NCI-H69 (cell line): Measurements from ENCODE around the gene JMJD1C.

Experiments used
- DNase-seq: peaks from one replicate; lab custom pipeline; 2025; lab: John Stamatoyannopoulos, UW

Gene JMJD1C

DNA sequence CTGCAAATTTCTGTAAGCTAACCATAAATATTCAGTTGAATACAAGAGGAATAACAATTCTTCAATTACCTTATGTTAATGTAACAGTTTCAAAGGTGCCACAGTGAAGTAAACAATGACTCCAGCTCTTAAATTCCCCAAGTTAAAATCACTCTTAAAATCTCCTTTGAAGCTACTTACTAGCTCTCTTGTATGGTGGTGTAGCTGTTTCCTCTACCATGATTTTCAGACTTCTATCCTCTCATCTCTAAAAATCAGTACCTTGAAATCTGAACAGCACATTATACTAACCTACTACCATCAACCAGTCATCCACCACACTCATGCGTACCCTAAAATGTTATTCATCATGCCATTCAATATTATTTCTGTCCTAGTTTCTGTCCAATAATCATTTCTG is 29.6 kb downstream of the JMJD1C start:
- no peak for DNase-seq

DNA sequence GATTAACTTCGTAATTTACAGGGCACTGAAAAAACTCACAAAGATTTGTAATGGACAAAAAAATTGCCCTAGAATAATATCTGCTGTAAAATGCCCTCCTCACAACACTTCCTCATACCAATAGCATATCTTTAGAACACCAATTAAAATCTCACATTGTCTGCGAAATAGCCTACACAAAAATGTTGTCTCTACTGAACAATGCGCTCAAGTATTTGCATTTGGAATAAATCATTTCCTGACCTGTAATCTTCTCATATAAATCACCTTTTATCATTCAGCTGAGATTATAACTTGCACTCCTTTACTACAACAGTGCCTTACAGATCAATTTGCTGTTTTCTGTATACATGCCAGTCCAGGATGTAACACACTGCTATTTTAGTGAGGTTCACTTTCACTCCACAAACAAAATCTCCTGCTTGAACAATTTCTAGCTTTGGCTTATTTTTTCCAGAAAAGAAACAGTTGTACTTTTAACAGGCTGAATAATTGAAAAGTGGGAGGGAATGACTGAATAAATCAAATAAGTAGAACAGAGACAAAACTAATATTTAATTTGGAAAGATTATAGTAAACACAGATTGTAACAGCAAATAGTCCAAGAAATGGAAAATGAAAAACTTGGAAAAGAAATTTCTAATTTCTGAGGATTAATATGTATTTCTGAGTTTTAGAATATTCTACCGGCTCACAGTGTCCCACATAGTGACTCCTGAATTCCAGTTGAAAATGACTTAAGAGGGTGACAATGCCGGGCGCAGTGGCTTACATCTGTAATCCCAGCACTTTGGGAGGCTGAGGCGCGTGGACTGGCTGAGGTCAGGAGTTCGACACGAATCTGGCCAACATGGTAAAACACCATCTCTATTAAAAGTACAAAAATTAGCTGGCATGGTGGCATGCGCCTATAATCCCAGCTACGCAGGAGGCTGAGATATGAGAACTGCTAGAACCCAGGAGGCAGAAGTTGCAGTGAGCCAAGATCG is 30.6 kb downstream of the JMJD1C start:
- DNase-seq, result no peak

DNA sequence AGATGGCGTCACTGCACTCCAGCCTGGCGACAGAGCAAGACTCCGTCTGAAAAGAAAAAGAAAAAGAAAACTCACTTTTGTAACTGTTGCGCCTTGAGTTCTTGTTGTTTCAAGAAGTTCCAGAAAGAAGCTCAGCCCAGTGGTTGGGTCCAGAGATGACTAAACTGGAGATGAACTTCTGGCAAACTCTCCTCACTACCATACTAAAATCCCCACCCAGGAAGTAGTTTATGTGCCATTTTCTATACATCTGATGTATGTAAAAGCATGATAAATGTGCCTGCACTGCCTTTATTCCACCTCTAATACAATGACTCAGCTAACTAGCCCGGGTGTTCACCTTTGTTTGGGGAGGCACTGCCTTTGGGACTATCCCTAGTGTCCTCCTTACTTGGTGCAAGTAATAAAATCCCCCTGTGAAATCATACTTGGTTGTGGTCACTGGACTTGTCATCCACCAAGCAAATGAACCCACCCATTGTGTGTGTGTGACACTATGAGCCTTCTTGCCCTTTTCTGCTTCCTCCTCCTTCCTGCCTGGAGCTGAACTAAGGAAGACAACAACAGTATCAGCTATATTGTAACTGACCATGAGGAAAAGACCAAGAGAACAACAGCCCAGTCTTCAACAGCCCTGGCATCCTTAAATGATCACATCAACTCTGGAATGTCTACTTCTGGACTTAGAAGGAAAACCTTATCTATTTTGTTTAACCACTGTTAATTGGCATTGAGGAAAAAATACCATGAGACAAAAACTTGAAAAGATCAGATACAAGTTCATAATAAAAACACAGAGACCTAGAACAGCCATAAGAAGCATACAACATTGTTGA is 33.6 kb downstream of the JMJD1C start:
- DNase-seq, result no peak

DNA sequence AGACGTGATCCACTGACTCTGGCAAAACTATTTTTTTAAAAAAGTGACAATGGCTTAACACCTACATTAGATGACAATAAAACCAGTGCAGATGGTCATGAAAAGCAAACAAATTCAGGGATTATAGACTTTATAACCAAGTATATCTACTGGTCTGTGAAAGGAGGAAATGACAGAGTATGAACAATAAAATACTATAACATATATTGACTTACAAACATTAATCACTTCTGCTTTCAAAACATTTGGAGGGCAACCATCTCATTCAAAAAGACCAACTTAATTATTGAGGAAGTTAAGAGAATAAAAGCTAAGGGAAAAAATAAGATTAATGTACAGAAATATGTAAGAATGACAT is 34.8 kb downstream of the JMJD1C start:
- peak; percentile 53 for DNase-seq

DNA sequence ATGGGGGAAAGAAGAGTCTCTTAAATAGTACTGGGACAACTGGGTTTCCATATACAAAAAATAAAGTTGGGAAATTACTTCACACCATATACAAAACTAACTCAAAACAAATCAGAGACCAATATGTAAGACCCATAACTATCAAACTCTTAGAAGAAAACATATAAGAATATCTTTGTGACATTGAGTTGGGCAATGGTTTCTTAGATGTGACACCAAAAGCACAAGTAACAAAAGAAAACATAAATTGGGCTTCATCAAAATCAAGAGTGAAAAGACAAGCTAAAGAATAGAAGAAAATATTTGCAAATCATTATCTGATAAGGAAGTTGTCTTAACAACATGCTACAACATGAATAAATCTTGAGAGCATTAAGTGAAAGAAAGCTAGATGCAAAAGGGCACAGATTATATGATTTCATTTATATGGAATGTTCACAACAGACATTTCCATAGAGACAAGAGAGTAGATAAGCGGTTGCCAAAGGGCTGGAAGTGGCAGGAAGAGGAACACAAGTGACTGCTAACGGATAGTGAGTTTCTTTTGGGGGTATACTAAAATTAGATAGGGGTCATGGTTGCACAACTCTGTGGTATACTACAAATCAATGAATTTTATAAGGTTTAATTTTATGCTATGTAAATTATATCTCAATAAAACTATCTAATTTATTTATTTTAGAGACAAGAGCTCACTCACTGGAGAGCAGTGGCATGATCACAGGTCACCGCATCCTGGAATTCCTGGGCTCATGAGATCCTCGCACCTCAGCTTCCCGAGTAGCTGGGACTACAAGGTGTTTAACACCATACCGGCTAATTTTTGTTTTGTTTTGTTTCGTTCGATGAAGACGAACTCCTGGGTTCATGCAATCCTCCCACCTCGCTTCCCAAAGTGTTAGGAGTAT is 35.4 kb downstream of the JMJD1C start:
- DNase-seq, result no peak

DNA sequence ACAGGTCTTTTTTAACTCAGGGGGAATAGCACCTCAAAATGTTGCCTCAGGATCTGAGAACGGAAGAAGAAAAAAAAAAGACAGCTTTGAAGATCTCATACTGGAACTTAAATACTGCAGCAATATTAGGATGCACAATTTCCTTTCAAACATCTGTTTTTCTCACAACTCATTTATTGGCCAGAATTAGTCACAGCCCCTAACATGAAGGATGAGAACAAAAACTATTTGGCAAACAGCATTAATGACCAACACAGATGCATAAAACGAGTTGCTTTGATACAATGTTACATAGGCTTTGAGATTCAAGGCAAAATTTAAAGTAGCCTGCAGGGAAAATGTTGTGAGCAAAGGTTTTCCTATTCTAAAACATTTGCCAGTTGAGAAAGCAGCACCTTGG is 36.5 kb downstream of the JMJD1C start:
- no peak for DNase-seq

DNA sequence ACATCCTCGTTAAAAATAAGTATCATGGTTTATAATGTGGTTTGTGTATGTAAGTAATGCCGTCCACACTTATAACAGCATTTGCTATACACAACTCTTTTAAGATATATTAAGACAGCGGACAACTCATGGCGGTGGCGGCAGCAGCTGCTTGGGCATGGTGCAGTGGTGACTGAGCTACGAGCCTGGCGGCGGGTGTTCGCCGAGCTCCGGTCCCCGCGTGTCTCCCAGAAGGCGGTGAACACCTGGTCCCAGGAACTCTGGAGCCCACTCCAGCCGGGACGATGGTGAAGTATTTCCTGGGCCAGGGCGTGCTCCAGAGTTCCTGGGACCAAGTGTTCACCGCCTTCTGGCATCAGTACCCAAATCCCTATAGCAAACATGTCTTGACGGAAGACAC is 38.8 kb downstream of the JMJD1C start:
- no peak for DNase-seq

DNA sequence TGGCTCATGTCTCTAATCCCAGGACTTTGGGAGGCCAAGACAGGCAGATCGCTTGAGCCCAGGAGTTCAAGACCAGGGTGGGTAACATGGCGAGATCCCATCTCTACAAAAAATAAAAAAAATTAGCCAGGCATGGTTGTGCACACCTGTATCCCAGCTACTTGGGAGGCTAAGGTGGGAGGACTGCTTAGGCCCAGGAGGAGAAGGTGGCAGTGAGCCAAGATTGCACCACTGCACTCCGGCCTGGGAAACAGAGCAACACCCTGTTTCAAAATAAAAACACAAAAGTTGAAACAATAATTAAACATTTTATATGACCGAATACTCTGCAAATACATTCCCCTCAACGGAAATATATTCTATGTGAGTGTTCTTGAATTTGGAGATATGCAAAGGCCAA is 40.3 kb downstream of the JMJD1C start:
- no peak for DNase-seq

DNA sequence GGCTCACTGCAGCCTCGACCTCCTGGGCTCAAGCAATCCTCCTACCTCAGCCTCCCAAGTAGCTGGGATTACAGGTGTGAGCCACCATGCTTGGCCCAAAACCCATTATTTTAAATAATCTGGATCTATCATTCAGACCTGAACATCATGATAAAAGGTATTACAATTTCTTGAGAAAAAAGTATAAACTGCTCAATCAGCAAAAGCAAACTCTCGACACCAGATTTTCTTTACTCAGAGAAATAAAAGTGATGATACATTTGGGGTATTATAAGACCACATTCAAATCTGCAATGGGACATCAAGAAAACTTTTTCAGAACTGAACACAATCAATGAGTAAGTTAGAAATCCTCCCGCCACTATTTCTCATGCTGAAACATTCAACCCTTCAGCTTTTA is 41.2 kb downstream of the JMJD1C start:
- DNase-seq, result no peak

DNA sequence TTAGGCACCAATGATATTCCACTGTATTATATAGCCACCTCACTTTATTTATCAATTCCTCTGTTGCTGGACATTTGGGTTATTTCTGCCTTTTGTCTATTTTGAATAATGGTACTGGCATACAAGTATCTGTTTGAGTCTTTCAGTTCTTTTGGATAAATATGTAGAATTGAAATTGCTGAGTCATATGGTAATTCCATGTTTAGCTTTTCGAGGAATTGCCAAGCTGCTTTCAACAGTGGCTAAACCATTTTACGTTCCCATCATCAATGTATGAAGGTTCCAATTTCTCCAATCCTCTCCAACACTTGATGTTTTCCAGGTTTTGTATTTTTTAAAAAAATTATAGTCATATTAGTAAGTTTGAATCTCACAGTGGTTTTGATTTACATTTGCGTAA is 42.3 kb downstream of the JMJD1C start:
- no peak for DNase-seq

DNA sequence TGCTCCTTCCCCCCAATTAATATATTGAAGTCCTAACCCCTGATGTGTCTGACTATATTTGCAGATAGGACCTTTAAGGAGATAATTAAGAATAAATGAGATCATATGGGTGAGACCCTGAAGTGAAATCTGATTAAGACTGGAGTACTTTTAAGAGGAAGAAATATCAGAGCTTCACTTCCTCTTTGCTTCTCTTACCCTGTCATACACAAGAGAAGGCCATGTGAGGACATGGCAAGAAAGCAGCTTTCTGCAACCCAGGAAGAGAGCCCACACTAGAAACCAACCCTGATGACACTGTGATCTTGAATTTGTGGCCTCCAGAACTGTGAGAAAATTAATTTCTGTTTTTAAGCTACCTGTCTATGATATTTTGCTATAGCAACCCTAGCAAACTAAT is 44.2 kb downstream of the JMJD1C start:
- no peak for DNase-seq

DNA sequence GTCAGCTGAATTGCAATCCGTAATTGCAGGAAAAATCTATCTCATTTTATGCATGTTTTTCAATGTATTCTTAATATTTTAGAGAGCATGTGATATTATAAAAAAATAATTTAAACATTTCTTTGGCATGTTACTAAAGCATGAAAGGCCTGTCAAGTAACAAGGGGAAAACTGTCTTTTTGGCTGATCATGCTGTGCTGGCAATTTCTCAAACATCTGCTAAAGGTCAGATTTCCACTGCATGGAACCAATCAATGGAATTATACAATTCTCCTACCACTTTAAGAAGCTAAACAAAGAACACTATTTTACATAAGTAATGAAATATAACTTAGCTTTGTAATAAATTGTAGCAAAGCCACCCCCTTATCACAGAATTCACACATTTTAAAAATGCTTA is 49.4 kb downstream of the JMJD1C start:
- peak; percentile 22 for DNase-seq

DNA sequence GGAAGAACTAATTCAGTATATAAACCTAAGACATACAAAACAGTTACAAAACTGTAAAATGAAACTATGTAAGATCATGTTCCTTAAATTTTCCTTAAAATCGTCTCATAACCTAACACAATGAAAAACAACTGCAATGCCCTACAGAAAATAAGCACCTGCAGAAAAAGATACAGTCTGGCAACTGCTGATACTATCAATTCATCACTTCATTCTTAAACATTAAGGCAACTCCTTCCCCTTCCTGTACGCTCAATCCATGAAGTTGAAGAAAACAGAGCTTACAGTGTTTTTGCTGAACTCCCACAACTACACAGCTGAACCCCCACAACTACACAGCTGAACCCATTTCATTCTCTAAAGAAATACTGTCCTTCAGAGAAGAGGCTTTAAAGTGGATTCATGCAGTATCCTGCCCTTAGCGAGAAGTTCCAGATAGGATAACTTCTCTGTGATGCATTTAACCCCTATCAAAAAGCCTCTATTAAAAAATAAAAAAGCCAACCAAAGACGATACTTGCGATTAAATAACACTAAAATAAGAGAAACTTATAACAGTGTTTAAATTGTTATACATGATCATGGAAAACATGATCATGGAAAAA is 50.0 kb downstream of the JMJD1C start:
- no peak for DNase-seq

DNA sequence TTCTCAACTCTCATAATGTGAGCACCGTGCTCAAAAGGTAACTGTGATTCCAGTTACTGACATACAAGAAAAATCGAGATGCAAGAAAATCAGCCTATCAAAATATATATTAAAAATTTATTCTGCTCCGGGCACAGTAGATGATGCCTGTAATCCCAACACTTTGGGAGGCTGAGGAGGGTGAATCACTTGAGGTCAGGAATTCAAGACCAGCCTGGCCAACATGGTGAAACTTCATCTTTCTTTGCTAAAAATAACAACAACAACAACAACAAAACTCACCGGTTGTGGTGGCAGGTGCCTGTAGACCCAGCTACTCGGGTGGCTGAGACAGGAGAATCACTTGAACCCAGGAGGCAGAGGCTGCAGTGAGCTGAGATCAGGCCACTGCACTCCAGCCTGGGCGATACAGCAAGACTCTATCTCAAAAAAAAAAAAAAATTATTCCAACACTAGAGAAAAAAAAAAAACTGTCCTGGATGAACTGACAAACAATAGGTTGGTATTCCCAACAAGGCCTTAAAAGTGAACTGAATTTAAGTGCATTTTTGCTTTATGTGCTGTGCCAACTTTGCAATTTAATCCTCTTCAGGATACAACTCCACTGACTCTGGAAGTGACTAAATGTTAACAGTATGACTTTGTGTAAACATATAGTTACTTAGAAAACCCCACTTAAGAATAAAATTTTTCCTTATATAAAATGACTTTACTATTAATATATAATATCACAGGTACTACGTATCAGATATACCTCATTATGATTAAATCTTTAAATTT is 51.1 kb downstream of the JMJD1C start:
- no peak for DNase-seq

DNA sequence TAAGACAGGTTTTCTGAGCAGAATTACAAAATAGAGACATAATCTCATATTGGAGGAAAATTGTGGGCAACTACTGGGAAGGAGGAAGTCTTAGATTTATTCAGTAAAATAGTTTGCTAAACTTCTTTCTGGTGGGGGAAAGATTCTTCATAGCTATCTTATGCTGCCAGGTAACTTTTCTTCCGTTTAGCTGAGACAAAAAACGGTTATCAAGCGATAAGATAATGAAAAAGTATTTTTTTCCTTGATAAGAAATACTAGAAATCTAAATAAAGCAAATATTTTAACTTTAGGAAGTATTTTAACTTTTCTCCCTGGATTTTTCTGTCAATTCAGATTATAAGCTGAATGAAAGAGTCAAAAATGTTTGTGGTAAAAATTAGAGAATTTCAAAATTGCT is 52.3 kb downstream of the JMJD1C start:
- no peak for DNase-seq

DNA sequence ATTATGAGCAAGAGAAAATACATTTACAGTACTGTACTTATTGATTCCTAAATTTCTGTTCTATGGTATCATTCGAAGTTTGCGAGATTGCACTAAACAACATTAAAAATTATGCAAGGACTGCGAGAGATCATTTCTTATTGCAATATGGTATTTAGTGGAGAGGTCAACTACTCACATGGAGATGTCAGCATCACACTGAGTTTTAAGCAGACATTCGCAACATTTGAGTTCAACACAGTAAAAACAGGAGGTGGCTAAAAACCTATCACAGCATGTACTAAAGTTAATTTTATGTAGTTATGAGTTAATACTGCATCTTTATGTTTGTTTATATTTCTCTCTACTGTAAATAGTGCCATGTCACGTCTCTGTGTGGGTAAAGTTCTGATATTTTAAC is 53.5 kb downstream of the JMJD1C start:
- no peak for DNase-seq

DNA sequence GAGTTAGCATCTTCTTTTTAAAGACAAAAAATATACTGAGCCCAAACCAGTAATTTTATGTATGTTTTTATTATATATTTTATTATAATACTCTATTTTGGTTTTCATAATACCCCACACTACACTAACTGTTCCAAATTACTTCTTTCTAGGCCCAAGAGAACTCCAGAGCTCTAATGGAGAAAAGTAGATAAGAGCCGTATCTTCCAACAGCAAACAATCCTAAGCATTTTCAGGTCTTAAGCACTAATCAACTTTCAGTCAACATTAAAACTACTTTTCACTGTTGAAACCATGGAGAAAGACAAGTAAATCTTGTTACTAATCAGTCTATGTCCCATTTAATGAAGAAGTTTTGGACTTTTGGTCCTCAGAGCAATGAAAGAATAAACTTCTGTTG is 55.1 kb downstream of the JMJD1C start:
- DNase-seq, result no peak

DNA sequence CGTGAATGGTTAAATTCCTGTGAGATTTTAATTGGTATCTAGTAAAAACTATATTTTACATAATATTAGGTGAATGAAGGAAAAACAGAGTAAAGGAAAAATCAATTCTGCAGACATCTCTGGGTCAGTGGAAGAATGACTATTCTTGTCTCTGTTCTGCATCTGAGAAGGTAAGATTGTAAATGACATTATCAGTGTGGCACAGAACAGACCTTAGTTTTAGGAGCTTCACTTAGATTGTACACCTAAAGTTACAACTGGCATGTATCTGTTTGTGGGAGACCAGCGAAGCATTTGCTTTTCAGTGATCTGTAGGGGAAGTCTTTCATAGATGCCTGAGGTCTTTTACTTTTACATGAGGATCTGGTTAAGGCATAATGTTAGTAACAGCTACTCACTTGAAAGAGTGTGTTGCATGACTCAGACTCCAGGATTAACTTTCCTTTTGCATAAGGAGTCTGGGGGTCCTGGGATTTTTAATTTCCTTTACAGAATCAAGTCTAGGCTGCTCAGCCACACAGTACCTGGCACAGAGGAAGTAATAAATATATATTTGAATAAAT is 56.2 kb downstream of the JMJD1C start:
- no peak for DNase-seq

DNA sequence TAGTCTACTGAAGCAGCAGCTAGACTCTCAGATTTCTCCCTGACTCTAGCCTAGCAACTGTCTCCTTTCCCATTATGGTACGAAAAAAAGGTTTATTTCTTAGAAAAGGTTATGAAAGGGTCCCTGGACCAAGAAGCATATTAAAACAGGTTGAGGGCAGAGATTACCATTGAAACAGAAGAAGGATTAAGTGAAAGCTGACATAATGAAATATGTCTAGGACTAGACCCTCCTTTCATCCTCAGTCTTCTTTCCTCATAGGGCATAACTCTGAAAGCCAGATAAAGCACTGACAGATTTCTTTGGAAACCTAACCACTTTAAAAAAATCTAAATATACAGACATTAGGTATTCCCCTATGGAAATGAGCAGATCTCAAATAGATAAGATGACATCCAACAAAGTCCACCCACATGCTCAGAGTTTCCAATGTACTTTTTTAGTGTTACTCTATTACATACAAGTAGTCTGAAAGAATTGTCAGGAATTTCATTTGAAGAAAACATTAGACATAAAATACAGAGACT is 58.6 kb downstream of the JMJD1C start:
- DNase-seq, result no peak

DNA sequence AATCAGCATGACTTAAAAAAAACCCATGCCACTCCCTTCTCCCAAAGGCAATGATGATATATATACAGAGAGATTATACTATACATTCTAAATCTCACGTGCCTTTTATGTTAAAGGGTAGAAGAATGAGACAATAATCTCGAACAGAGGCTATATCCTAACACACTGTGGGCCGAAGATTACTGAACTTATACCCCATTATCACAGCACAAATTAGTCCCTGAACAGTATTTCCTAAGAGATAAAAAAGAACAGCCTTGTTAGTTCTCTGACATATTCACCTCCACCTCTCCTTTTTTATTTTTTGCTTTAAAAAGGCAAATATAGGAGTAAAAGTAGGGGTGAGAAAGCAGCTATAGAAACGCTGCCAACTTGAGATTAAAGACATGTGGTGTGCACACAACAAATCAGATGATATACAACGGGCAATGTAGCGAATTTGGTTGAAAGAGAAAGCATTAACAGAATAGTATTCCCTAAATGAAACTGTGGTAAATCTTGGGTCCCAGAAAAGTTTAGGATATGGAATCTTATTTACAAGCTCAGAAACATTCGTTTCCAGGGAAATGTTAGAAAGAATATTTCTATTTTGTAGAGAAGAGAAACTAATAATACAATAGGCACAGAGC is 69.5 kb downstream of the JMJD1C start:
- no peak for DNase-seq
